Keratinocyte (primary cell): Measurements from ENCODE around the gene RNU1-2.

Experiments used
- CTCF ChIP-seq, 3 experiments: IDR thresholded peaks in 1 of 3; conservative IDR thresholded peaks in 1 of 3; optimal IDR thresholded peaks in 1 of 3; 2 replicates in 2 of 3; 3 replicates in 1 of 3; pipeline versions ENCODE3 to v1.5.1; 2011; ENCODE audit warnings: low read length in 3 of 3, mild to moderate bottlenecking in 3 of 3, moderate library complexity in 2 of 3, control low read depth in 1 of 3, inconsistent platforms in 1 of 3; ENCODE audit not compliant: insufficient read depth in 2 of 3; ENCODE audit errors: extremely low read depth in 1 of 3
- EZH2 ChIP-seq: IDR thresholded peaks from one replicate; pipeline ENCODE4 v1.6.1; 2012; ENCODE audit warnings: inconsistent platforms, mild to moderate bottlenecking, low read length, moderate library complexity

- TF ChIP-seq CTCF (optimal IDR thresholded peaks at IDR 0.05 in 1 of 3, IDR thresholded peaks at IDR 0.05 in 1 of 3, conservative IDR thresholded peaks at IDR 0.05 in 1 of 3; ENCODE audit: extremely low read depth in 1 of 3, insufficient read depth in 2 of 3, low read length in 3 of 3) (no peak), EZH2 (no peak)
Observed at GRCh38 chr1:16882986-16883385, 12.8 kb upstream of the RNU1-2 start.
